NCI-H128 (cell line): Measurements from ENCODE around the gene TBC1D9.

ENCODE experiments used
- DNase-seq: peaks from one replicate; lab custom pipeline; 2025; ENCODE audit not compliant: unreplicated experiment; lab: John Stamatoyannopoulos, UW

The TBC1D9 gene

DNA sequence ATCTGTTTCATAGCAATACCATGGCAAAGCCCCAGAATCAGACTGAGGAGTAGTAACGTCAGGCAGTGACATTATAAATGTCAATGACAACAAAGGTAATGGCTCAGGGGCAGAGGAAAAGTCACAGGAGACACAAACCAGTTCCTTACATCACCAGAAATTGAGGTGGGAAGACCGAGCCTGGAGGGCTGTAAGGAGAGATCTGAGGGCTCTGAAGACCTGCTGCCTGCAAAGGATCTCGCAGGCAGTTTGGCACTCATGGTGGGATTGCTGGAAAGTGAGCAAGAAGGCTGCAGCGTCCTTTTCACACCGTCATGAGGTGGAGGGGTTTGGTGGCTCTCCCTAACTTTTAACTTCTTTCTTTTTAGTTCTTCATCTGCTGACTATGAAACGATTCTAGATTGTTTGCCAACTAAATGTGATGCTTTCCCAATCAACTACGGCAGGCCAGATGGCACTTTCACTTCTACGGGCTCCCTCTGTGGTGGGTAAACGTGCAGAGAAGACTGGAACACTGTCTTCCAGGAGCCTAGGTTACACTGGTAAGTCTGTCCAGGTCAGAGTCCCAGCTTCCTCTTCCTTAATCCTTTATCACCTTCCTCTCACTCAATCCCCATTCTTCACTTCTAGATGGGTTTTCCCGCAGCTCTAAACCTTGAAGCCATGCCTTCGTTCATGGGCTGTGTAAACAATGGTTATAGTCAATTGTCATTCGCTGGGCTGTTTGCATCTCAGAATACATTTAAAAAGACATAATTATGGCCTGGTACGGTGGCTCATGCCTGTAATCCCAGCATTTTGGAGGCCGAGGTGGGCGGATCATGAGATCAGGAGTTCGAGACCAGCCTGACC, 58.2 kb downstream of the TBC1D9 start:
- no peak for DNase-seq

- no peak for DNase-seq
Observed at GRCh38 chr4:140695483-140695882, 60.7 kb downstream of the TBC1D9 start.

GRCh38 chr4:140693562-140693961, 62.6 kb downstream of the TBC1D9 start:
- no peak for DNase-seq

DNA sequence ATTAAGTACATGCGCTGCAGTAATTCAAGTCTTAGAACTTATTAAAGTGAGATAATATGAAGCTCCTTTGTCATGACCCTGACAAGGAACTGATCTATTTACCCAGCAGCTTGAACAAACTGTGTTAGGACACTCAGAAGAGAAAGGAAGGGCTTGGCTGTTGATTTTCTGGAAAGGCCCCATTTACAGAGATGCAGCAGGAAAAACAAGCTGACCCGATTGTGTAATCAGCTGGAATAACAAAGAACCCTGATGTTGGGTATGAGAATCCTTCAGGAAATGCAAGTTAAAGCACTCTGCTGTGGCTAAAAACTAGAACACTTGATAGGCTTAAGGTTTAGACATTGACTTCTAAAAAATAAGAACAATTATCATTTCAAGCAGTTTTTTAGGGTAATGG, 64.8 kb downstream of the TBC1D9 start:
- no peak for DNase-seq

GRCh38 chr4:140690093-140690492, 66.1 kb downstream of the TBC1D9 start:
- no peak for DNase-seq

- DNase-seq = no peak
Observed at GRCh38 chr4:140689623-140690022, 66.6 kb downstream of the TBC1D9 start.

GRCh38 chr4:140688711-140689598, 67.2 kb downstream of the TBC1D9 start:
- DNase-seq = no peak

GRCh38 chr4:140686796-140687195, 69.4 kb downstream of the TBC1D9 start:
- no peak for DNase-seq

DNA sequence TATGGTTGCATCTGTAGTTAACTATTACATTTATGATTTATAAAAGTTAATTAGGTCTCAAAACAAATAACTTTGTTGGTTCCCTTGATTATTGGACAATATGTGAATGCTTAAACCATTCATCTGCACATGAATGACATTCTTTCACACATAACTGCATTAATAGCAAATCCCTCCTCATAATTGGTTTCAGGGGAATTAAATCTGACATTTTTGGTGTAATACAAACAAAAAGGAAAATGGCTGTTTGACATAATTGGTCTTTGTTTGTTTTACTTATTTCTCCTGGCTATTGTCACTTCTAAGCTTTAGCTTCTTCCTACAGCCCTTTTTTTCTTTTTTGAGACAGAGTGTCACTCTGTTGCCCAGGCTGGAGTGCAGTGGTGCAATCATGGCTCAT, 71.9 kb downstream of the TBC1D9 start:
- DNase-seq = no peak

- DNase-seq = no peak
Observed at GRCh38 chr4:140681201-140681600, 75.0 kb downstream of the TBC1D9 start.

DNA sequence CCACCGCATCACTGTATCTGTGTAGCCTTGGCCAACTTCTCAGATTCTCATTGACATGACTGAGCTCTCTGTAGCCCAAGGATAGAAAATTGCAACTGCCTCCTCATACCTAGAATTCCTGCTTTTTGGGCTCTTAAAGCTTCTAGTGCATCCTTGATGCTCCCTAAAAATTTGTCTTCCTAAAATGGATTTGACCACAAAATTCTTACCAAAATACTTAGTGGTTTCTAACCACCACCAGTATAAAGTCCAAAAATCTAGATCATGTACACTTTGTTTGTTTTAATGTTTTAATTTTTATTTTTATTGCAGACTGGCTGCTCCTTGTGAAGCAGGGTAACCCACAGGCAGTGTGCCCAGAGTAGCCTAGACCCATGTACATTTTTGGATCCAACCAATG, 75.5 kb downstream of the TBC1D9 start:
- no peak for DNase-seq

- no peak for DNase-seq
Observed at GRCh38 chr4:140679576-140679975, 76.6 kb downstream of the TBC1D9 start.

DNA sequence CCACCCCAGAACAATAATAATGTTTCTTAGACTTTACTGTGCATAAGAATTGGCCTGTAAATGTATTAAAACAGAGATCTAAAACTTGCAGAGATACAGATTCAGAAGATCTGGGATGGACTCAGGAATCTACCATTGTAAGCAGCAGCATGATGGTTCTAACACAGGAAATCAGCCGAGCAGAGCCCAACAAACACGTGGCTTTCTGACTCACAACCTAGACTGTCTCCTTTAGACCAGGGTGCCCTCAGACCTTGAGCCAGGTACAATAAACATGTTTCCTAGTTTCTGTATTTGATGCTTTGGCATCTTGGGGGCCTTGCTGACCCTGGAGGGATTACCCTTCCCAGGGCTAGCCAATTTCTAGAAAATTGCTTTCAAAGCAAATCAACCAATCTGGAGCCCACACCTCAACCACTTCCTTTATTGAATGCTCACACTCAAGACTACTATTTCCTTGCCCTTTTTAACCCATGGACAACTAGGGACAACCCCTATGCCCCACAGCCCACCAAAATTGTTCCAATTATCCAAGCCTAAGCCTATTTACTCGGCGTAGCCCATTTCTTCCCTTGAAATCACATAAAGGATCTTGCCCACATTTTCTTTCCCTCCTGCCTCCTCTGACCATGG, 80.5 kb downstream of the TBC1D9 start:
- no peak for DNase-seq

DNA sequence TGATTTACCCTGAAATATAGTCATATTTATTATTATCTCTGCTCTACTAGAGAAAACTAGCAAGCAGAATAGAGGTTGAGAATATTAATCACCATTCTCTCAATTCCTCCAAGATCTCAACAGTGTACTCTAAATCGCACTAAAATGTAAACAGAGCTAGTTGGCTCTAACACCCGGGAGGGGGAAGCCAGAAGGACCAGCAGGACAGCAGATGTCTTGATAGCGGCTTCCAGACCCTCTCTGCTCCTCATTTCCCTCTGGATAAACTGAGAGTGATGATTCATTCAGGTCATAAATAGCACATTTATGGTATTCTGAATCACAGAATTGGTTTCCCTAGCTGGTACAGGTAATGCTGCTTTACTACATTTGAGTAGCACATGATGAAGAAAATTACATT, 82.5 kb downstream of the TBC1D9 start:
- no peak for DNase-seq

- DNase-seq = no peak
Observed at GRCh38 chr4:140672416-140672815, 83.8 kb downstream of the TBC1D9 start.

DNA sequence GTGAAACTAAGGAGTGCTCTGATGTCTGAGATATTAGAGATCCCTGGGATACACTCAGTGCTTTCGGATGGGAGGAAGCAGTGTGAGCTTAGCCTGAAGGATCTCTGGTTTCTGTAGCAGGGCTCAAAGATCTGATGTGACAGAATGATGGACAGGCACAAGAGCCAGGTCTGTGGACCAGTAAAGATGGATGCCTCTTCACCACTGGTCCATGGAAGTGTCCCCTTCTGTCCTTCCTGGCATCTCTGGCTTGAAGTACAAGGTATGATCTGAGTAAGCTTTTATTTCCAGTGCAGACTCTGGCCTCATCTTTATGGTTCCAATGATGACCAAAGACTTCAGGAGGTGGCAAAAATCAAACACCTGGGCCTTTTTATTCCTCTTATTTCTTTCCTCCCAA, 88.1 kb downstream of the TBC1D9 start:
- no peak for DNase-seq

DNA sequence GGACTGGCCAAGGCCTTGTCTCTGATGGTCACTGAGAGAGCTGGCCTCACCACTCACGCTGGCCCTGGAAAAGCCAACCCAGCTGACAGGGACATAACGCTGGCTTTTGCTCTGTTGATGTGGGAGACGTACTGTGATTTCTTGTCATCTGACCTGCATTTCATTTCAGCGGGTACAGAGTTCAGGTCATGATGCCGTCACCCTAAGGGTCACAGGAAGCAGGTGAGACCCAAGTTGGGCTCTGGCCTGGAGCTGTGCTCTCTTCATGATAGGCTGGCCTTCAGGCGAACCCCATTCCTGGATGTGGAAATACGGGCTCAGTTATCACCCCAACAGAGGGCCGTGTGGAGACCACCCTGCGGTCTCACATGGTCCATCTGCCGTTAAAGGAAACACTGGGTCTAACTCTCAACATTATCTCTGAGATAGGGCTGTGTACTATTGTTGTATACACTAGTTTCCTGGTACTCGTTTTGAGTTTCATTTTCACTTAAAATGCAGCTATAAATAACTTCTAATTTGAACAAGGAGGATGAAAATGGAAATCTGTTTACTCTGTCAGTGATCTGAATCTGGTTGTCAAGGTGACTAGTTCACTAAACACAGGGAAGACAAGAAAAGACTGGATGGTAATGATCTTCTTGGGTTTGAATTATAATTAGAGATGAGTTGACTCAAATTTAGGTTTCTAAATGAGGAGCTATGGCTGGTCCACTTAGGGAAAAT, 89.1 kb downstream of the TBC1D9 start:
- no peak for DNase-seq

DNA sequence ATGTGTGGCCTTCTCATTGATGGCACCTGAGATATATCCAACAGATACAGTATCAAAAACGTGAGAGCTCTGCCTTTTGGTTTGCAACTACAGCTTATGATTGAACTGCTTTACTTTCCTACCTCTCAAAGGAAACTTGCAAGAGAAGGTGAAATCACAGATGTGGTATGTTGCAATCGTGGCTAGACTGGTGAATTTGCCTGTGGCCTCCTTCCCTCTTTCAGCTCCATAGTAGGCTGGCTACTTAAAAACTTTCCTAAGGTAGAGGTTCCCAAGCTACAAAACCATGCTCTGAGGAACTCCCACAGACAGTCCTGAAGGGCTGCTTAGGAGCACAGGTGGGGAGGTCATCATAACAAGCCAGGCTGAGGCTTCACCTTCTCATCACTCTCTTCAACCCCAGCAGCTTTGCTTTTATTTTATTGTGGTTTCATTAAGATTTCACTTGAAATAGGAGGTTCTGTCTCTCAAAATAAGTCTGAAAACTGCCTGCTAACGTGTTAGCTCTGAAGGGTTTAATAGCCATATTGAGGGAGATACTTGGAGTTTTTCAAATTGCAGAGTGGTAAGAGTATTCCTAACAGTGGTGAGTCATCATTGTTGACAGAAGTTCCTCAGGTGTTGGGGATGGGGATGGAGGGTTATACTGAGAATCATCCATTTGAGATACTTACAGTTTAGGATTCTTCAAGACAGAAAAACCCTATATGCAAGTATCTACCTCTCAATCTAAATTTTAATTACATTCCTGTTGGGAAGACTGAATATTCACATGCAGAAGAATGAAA, 93.9 kb downstream of the TBC1D9 start:
- DNase-seq = no peak

DNA sequence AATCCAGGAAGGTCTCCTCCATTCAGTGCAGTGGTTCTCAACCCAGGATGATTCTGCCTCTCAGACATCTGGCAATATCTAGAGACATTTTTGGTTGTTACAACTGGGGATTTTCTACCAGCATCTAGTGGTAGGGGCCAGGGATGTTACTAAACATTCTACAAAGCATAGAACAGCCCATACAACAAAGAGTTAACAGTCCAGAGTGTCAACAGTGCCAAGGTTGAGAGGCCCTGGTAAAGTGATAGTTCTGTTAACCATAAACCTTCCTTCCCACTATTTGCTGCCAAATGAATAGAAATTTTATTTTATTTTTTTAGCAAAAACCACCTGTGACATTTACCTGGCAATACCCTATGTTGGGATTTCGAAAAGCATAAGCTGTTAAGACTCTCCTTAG, 94.6 kb downstream of the TBC1D9 start:
- DNase-seq = no peak
